Right ventricle myocardium superior (tissue), 1 donor: ENCODE measurements around the gene UBQLN4. TPM values are rescaled to one million over a fixed set of nuclear protein-coding genes. Genes with fewer than 3 reads are reported as not detected.

Experiments
- ATAC-seq: fragments of 200-7000 bp; cut with Tn5 transposase; one replicate; pipeline ENCODE4 v1.9.1; 2020; ENCODE audit warnings: mild to moderate bottlenecking; ENCODE audit not compliant: poor library complexity
- DNase-seq: peaks from one replicate; pipeline ENCODE4 v3.0.0-alpha.2; 2020
- intact Hi-C: fragments of 100-400 bp; cut with DNase I; formaldehyde crosslinking; loops from one replicate; pipeline ENCODE4 v1.11.2; 2022
- total RNA-seq: library from RNA; stranded (reverse); fragmentation: NEBNext Ultra II Directional; extraction: Animal tissue kit (Norgen Biotek cat#: 25700); gene quantifications from one replicate; pipeline ENCODE4 v1.2.1, GENCODE V29; 2021
- donor health status: DM: no; HTN: yes; CAD: no; lungs with severe emphysema.

Gene UBQLN4
- total RNA-seq, 1 donor from 2014 or later, result 30.4 TPM

- intact Hi-C loops, result no loop called here
- no peak for ATAC-seq
- DNase-seq, result no peak
These were observed 52.5 kb downstream of the UBQLN4 start for GRCh38 chr1:156001021-156001661.

- intact Hi-C loops, result no loop called here
- ATAC-seq, result no peak
These were observed 53.6 kb downstream of the UBQLN4 start for GRCh38 chr1:155999964-156000363.

GRCh38 chr1:155996166-155996565 is 57.4 kb downstream of the UBQLN4 start:
- intact Hi-C loops, result no loop called here
- DNase-seq (no peak), ATAC-seq (no peak)

More at GRCh38 chr1:155999964-156000363, 53.6 kb downstream of the UBQLN4 start:
- no peak for DNase-seq

- ATAC-seq, result no peak
- intact Hi-C loops, result no loop called here
These were observed 60.0 kb downstream of the UBQLN4 start for GRCh38 chr1:155993595-155993994.

GRCh38 chr1:155990005-155990739 is 63.4 kb downstream of the UBQLN4 start:
- DNase-seq (no peak), ATAC-seq (peak; percentile 50)
- intact Hi-C loops, result no loop called here

More at GRCh38 chr1:155993595-155993994, 60.0 kb downstream of the UBQLN4 start:
- DNase-seq, result no peak

GRCh38 chr1:155989242-155990004 is 64.2 kb downstream of the UBQLN4 start:
- intact Hi-C loops, result loop anchor here (2.0 kb wide), 1 partner anchor 51 kb away; no protein-coding TSS in a partner anchor
- DNase-seq (peak; percentile 82), ATAC-seq (peak; percentile 94)

Other genes starting within 250 kb of the UBQLN4 start
- gene GON4L, start 196.6 kb downstream of the UBQLN4 start, total RNA-seq, result 17.9 TPM
- gene SYT11, start 194.2 kb downstream of the UBQLN4 start, total RNA-seq, result 7.0 TPM
- 19.0 TPM for gene RIT1, start 142.4 kb downstream of the UBQLN4 start, total RNA-seq
- 22.5 TPM for gene KHDC4, start 119.4 kb downstream of the UBQLN4 start, total RNA-seq
- not detected for gene RXFP4, start 112.2 kb downstream of the UBQLN4 start, total RNA-seq
- gene ARHGEF2, start 75.3 kb downstream of the UBQLN4 start, total RNA-seq, result 55.7 TPM
- 66.9 TPM for gene SSR2, start 32.8 kb downstream of the UBQLN4 start, total RNA-seq
- gene LAMTOR2, start 984 bp upstream of the UBQLN4 start, total RNA-seq, result 64.4 TPM
- gene RAB25, start 7.4 kb upstream of the UBQLN4 start, total RNA-seq, result not detected
- 0.16 TPM for gene MEX3A, start 28.7 kb upstream of the UBQLN4 start, total RNA-seq
- 270 TPM for gene LMNA, start 60.9 kb upstream of the UBQLN4 start, total RNA-seq
- 1.4 TPM for gene SEMA4A, start 99.8 kb upstream of the UBQLN4 start, total RNA-seq
- gene SLC25A44, start 140.3 kb upstream of the UBQLN4 start, total RNA-seq, result 15.8 TPM
- gene PMF1, start 159.2 kb upstream of the UBQLN4 start, total RNA-seq, result 64.8 TPM
- 0.83 TPM for gene BGLAP, start 188.4 kb upstream of the UBQLN4 start, total RNA-seq
- 0.51 TPM for gene PAQR6, start 194.3 kb upstream of the UBQLN4 start, total RNA-seq
- gene SMG5, start 229.0 kb upstream of the UBQLN4 start, total RNA-seq, result 82.4 TPM
- 1.3 TPM for gene TMEM79, start 230.5 kb upstream of the UBQLN4 start, total RNA-seq
- 14.1 TPM for gene GLMP, start 241.9 kb upstream of the UBQLN4 start, total RNA-seq
- gene VHLL, start 245.5 kb upstream of the UBQLN4 start, total RNA-seq, result not detected